ENCODE data around the gene HSPG2. TPM values are rescaled to one million over a fixed set of nuclear protein-coding genes. Genes with fewer than 3 reads are reported as not detected.
"Not testable (repeated sequence)": the region's sequence is repeated elsewhere in the genome, so short reads cannot be mapped to it uniquely, and the experiment has no call there.

HSPG2 gene
- total and polyA plus RNA-seq, 4 experiments from 2014 or later, result 1.2 TPM; not detected in 2

DNA sequence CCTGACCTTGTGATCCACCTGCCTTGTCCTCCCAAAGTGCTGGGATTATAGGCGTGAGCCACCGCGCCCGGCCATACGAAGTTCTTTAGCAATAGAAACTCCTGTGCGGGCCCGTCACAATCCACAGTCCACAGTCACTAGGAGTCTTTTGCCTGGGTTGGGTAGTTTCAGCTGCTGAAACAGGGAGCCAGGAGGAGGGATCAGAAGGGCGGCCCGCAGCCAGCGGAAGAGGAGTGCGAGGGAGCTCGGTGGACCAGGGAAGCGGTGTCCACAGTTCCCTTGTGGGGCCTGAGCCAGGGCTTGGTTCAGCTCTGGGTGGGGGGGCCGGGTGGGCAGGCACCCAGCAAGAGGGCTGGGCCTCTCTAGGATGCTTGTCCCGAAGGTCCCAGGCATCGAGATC lies 17.9 kb upstream of the HSPG2 start:
- Mint-ChIP-seq H3K4me1 (peaks cover 20 to 42% (median 25%) of the 10 kb centered on the region in 4 donors), H3K27ac (peak overlapping the region in 2 of 7 donors; percentile 52 to 79), H3K9me3 (no peaks in the 10 kb centered on the region), H3K4me3 (no peak overlapping the region), H3K27me3 (peaks cover 0 to 1% of the 10 kb centered on the region in 2 donors), H3K36me3 (no peaks in the 10 kb centered on the region)
- intact Hi-C loops (cut with micrococcal nuclease), result no loop called here
- Histone ChIP-seq H3K27me3 (ENCODE audit: insufficient read depth, low read length) (no peaks in the 10 kb centered on the region), H3K9me3 (ENCODE audit: control insufficient read depth in 1 of 2, low read length in 2 of 2) (no peaks in the 10 kb centered on the region), H3K36me3 (ENCODE audit: insufficient read depth, low read length) (no peaks in the 10 kb centered on the region), H3K27ac (ENCODE audit: low read depth, low read length) (no peak overlapping the region), H3K4me1 (ENCODE audit: insufficient read depth, low read length) (peaks cover 31% of the 10 kb centered on the region), H3K4me3 (ENCODE audit: low read length in 2 of 2) (no peak overlapping the region)
- ChIA-PET CTCF (ENCODE audit: partially characterized antibody) (interaction anchor here (0.6 kb wide), 1 partner anchor 686 kb away, joined by 3 read pairs; no protein-coding TSS in a partner anchor), POLR2A (ENCODE audit: partially characterized antibody) (no interaction called here)
- no peak for DNase-seq

DNA sequence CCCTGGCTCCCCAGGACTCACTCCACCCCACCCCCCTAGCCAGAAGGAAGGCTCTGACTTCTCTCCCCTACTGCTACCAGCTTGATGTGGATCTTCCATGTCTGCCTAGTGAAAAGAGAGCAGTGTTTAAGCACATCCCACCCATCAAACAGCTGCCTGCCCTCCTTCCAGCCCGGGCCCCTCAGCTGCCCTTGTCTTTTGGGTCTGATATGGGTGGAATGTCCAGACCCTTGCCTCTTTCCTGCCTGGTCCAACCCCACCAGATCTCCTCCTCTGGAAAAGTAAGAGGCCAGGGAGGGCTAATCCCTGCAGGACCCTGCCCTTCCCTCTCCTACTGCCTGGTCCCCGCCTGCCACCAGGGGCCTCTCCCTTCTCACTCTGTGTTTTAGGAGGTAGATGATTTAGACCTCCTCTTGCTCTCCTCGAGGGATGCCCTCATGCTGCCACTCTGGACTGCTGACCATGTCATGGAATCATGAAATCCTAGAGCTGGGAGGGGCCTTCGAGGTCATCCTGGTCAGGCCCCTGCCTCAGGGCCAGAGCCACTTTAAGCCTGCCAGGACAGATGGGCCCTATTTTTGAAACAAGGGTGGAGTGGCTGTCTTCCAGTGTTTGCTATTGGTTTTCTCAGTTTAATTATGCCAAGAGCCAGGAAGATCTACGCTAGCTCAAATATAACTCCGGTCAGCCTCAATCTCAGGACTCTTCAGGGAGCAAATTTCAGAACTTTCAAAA lies 15.8 kb upstream of the HSPG2 start:
- no peaks in the 10 kb centered on the region for H3K27me3 ChIP-seq (ENCODE audit: insufficient read depth, low read length)
- H3K9me3 ChIP-seq (ENCODE audit: control insufficient read depth in 1 of 2, low read length in 2 of 2), result no peaks in the 10 kb centered on the region
- H3K36me3 Mint-ChIP-seq, result no peaks in the 10 kb centered on the region
- peak overlapping the region in 1 of 7 donors; percentile 69 for H3K27ac Mint-ChIP-seq
- H3K9me3 Mint-ChIP-seq, result no peaks in the 10 kb centered on the region
- no peaks in the 10 kb centered on the region for H3K27me3 Mint-ChIP-seq
- H3K27ac ChIP-seq (ENCODE audit: low read depth, low read length), result no peak overlapping the region
- intact Hi-C loops (cut with micrococcal nuclease), result no loop called here
- no peak overlapping the region for H3K4me3 Mint-ChIP-seq
- no peak overlapping the region for H3K4me3 ChIP-seq (ENCODE audit: low read length in 2 of 2)
- H3K36me3 ChIP-seq (ENCODE audit: insufficient read depth, low read length), result no peaks in the 10 kb centered on the region
- DNase-seq, result no peak
- CTCF ChIA-PET (ENCODE audit: partially characterized antibody), result no interaction called here
- H3K4me1 ChIP-seq (ENCODE audit: insufficient read depth, low read length), result peaks cover 25% of the 10 kb centered on the region
- H3K4me1 Mint-ChIP-seq, result peaks cover 14 to 28% (median 18%) of the 10 kb centered on the region in 4 donors
- POLR2A ChIA-PET (ENCODE audit: partially characterized antibody), result no interaction called here

GRCh38 chr1:21951226-21951870 lies 14.2 kb upstream of the HSPG2 start:
- no peaks in the 10 kb centered on the region for H3K27me3 Mint-ChIP-seq
- Histone ChIP-seq H3K36me3 (ENCODE audit: insufficient read depth, low read length) (no peaks in the 10 kb centered on the region), H3K27me3 (ENCODE audit: insufficient read depth, low read length) (no peaks in the 10 kb centered on the region), H3K4me1 (ENCODE audit: insufficient read depth, low read length) (peaks cover 11% of the 10 kb centered on the region), H3K4me3 (ENCODE audit: low read length in 2 of 2) (no peak overlapping the region), H3K9me3 (ENCODE audit: control insufficient read depth in 1 of 2, low read length in 2 of 2) (no peaks in the 10 kb centered on the region), H3K27ac (ENCODE audit: low read depth, low read length) (no peak overlapping the region)
- CTCF ChIA-PET (ENCODE audit: partially characterized antibody), result interaction anchor here (1.1 kb wide), 1 partner anchor 12 kb away, joined by 3 read pairs; no protein-coding TSS in a partner anchor
- H3K4me3 Mint-ChIP-seq, result no peak overlapping the region
- POLR2A ChIA-PET (ENCODE audit: partially characterized antibody), result interaction anchor here (0.7 to 1.3 kb wide), 2 partner anchors 13 to 15 kb away, joined by 3 read pairs; no protein-coding TSS in a partner anchor
- H3K36me3 Mint-ChIP-seq, result no peaks in the 10 kb centered on the region
- H3K4me1 Mint-ChIP-seq, result peaks cover 3 to 12% (median 5%) of the 10 kb centered on the region in 4 donors
- intact Hi-C loops (cut with micrococcal nuclease), result no loop called here
- H3K9me3 Mint-ChIP-seq, result no peaks in the 10 kb centered on the region
- DNase-seq, result no peak
- H3K27ac Mint-ChIP-seq, result peak overlapping the region in 1 of 7 donors; percentile 86

DNA sequence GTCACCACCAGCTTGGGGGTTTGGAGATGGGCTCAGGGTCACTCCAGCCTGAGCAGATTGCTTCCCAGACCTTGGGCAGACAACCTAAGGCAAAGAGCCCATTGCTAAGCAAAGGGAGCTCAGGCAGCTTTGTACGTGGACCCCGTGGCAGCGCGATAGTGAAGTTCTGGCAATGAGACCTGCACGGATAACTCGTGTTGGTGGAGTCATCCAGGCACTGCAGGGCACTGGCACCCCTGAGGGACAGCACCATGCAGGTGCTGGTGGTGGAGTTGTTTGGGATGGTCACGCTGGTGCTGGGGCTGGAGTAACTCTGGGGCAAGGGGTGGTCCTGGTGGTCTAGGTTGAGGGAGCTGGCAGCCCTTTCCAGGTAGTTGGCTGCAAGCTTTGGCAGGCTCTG lies 13.6 kb upstream of the HSPG2 start:
- H3K36me3 Mint-ChIP-seq, result no peaks in the 10 kb centered on the region

DNA sequence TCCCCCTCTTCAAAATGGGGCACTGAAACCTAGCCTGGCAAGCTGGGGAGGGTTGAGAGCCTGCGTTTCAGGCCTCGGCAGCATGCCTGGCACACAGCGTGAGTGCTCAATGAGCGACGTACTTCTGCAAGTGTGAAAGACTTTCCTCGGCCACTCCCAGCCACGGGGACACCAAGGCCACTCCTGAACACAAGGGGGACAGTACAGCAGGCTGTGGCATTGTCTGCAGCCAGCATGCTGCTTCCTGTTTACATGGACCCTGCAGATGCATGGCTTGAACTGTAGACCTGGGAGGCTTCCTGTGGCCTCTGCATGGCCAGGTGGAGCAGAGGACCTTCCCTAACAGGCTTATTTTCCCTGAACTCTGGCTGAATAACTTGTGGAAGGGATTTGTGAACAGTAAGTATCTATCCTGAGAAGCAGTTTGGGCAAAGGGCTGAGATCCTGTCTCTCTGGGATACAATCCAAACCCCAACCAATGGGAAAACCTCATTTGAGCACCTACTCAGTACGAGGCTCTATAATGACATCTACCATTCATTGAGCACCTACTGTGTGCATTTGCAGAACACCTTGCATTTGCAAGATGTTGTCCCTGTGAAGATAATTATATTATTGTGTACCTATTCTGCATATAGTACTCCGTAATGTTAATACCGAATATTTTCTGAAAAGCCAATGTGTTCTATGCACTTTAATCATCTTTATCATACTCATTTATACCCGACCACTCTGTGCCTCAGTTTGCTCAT lies 9.9 kb upstream of the HSPG2 start:
- no peak overlapping the region for H3K27ac Mint-ChIP-seq
- Histone ChIP-seq H3K27me3 (ENCODE audit: insufficient read depth, low read length) (no peaks in the 10 kb centered on the region), H3K9me3 (ENCODE audit: control insufficient read depth in 1 of 2, low read length in 2 of 2) (no peaks in the 10 kb centered on the region), H3K27ac (ENCODE audit: low read depth, low read length) (no peak overlapping the region), H3K4me1 (ENCODE audit: insufficient read depth, low read length) (no peaks in the 10 kb centered on the region), H3K4me3 (ENCODE audit: low read length in 2 of 2) (no peak overlapping the region), H3K36me3 (ENCODE audit: insufficient read depth, low read length) (no peaks in the 10 kb centered on the region)
- no peak for DNase-seq
- ChIA-PET CTCF (ENCODE audit: partially characterized antibody) (interaction anchor here (0.6 kb wide), 2 partner anchors 153 to 612 kb away, joined by 3 read pairs; no protein-coding TSS in a partner anchor), POLR2A (ENCODE audit: partially characterized antibody) (no interaction called here)
- H3K27me3 Mint-ChIP-seq, result peaks cover 0 to 2% of the 10 kb centered on the region in 2 donors
- no peak overlapping the region for H3K4me3 Mint-ChIP-seq
- no peaks in the 10 kb centered on the region for H3K36me3 Mint-ChIP-seq
- H3K4me1 Mint-ChIP-seq, result no peaks in the 10 kb centered on the region
- intact Hi-C loops (cut with micrococcal nuclease), result no loop called here
- H3K9me3 Mint-ChIP-seq, result no peaks in the 10 kb centered on the region

More for the DNA sequence above, 13.6 kb upstream of the HSPG2 start:
- intact Hi-C loops (cut with micrococcal nuclease), result no loop called here
- ChIA-PET POLR2A (ENCODE audit: partially characterized antibody) (interaction anchor here (0.7 to 1.3 kb wide), 2 partner anchors 12 to 14 kb away, joined by 3 read pairs; no protein-coding TSS in a partner anchor), CTCF (ENCODE audit: partially characterized antibody) (no interaction called here)
- no peak overlapping the region for H3K27ac ChIP-seq (ENCODE audit: low read depth, low read length)
- H3K4me3 ChIP-seq (ENCODE audit: low read length in 2 of 2), result no peak overlapping the region
- H3K27ac Mint-ChIP-seq, result peak overlapping the region in 1 of 7 donors; percentile 86
- no peaks in the 10 kb centered on the region for H3K9me3 Mint-ChIP-seq
- H3K27me3 ChIP-seq (ENCODE audit: insufficient read depth, low read length), result no peaks in the 10 kb centered on the region
- no peak overlapping the region for H3K4me3 Mint-ChIP-seq
- H3K27me3 Mint-ChIP-seq, result no peaks in the 10 kb centered on the region
- no peaks in the 10 kb centered on the region for H3K9me3 ChIP-seq (ENCODE audit: control insufficient read depth in 1 of 2, low read length in 2 of 2)
- no peak for DNase-seq
- peaks cover 0 to 6% (median 2%) of the 10 kb centered on the region in 4 donors for H3K4me1 Mint-ChIP-seq
- no peaks in the 10 kb centered on the region for H3K36me3 ChIP-seq (ENCODE audit: insufficient read depth, low read length)
- peaks cover 4% of the 10 kb centered on the region for H3K4me1 ChIP-seq (ENCODE audit: insufficient read depth, low read length)

DNA sequence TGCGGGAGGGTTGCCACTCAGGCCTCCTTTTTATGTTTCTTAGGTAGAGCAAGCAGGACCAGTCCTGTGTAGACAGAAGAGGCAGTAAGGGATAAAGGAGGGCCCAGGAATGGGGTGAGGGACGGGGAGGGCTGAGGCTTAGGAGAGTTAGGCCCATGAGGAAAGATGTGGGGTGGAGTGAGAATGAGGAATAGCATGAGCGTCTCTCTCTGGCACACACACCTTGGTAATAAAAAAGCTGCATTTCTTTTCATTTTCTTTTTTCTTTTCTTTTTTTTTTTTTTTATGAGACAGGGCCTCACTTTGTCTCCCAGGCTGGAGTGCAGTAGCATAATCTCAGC lies 7.6 kb upstream of the HSPG2 start:
- ChIA-PET POLR2A (ENCODE audit: partially characterized antibody) (no interaction called here), CTCF (ENCODE audit: partially characterized antibody) (no interaction called here)
- Mint-ChIP-seq H3K4me3 (no peak overlapping the region), H3K27me3 (peaks cover 1 to 2% of the 10 kb centered on the region in 2 donors), H3K36me3 (no peaks in the 10 kb centered on the region), H3K9me3 (no peaks in the 10 kb centered on the region), H3K4me1 (peaks cover 0 to 4% (median under 1%) of the 10 kb centered on the region in 4 donors), H3K27ac (no peak overlapping the region)
- Histone ChIP-seq H3K27ac (ENCODE audit: low read depth, low read length) (no peak overlapping the region), H3K9me3 (ENCODE audit: control insufficient read depth in 1 of 2, low read length in 2 of 2) (no peaks in the 10 kb centered on the region), H3K4me1 (ENCODE audit: insufficient read depth, low read length) (no peaks in the 10 kb centered on the region), H3K27me3 (ENCODE audit: insufficient read depth, low read length) (no peaks in the 10 kb centered on the region), H3K36me3 (ENCODE audit: insufficient read depth, low read length) (no peaks in the 10 kb centered on the region), H3K4me3 (ENCODE audit: low read length in 2 of 2) (no peak overlapping the region)
- DNase-seq, result no peak
- intact Hi-C loops (cut with micrococcal nuclease), result no loop called here

DNA sequence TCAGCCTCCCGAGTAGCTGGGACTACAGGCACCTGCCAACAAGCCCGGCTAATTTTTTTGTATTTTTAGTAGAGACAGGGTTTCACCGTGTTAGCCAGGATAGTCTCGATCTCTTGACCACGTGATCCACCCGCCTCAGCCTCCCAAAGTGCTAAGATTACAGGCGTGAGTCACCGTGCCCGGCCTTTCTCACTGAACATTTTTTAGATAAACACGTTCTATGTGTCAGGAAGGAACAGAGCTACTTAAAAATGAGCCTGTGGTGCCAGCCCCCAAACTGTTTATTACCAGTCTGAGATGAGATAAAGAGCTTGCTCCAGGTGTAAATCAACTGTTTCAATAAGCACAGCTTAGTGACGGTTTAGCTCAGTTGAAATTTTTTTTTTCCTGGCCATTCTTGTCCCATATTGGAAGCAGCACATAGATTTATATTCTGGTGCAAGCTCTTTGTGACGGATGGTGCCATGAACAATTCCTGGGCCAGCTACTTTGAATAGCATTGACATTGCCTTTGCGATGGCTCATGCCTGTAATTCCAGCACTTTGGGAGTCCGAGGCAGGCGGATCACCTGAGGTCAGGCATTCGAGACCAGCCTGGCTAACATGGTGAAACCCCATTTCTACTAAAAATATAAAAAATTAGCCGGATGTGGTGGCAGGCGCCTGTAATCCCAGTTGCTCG lies 6.0 kb upstream of the HSPG2 start:
- H3K4me1 ChIP-seq (ENCODE audit: insufficient read depth, low read length); H3K4me3 Mint-ChIP-seq; H3K27ac ChIP-seq (ENCODE audit: low read depth, low read length); H3K9me3 ChIP-seq (ENCODE audit: control insufficient read depth in 1 of 2, low read length in 2 of 2); POLR2A ChIA-PET (ENCODE audit: partially characterized antibody); H3K36me3 ChIP-seq (ENCODE audit: insufficient read depth, low read length); H3K4me3 ChIP-seq (ENCODE audit: low read length in 2 of 2); H3K36me3 Mint-ChIP-seq; intact Hi-C loops (cut with micrococcal nuclease); H3K27ac Mint-ChIP-seq; DNase-seq; H3K27me3 Mint-ChIP-seq; H3K9me3 Mint-ChIP-seq; H3K27me3 ChIP-seq (ENCODE audit: insufficient read depth, low read length); CTCF ChIA-PET (ENCODE audit: partially characterized antibody): not testable (repeated sequence)
- peaks cover 0 to 10% (median 2%) of the 10 kb centered on the region in 4 donors for H3K4me1 Mint-ChIP-seq

Data from CD4-positive, alpha-beta memory T cell (primary cell).